G401 (cell line): ENCODE results near the gene LEF1. TPM values are rescaled to one million over a fixed set of nuclear protein-coding genes. Genes with fewer than 3 reads are reported as not detected.
"Not testable (repeated sequence)": the region's sequence is repeated elsewhere in the genome, so short reads cannot be mapped to it uniquely, and the experiment has no call there.

Experiments used
- DNase-seq: peaks from one replicate; pipeline ENCODE4 v3.0.0-alpha.2; 2015; ENCODE audit warnings: low spot score
- in situ Hi-C: cut with HindIII; loops from 2 replicates; pipeline ENCODE4 v1.10.0; 2016; ENCODE audit warnings: low sequenced_read_pairs, mixed read lengths
- total RNA-seq: library from RNA; depleted of rRNA; stranded (reverse); fragments of >200 nt; shearing (Covaris generic); gene quantifications from 2 replicates; pipeline ENCODE4 v1.2.3, GENCODE V29; 2014

The LEF1 gene
- total RNA-seq, 1 experiment from 2014 or later, result not detected

- DNase-seq, result no peak
- in situ Hi-C loops, result no loop called here
Observed at GRCh38 chr4:108087293-108087967, 81.3 kb downstream of the LEF1 start.

DNA sequence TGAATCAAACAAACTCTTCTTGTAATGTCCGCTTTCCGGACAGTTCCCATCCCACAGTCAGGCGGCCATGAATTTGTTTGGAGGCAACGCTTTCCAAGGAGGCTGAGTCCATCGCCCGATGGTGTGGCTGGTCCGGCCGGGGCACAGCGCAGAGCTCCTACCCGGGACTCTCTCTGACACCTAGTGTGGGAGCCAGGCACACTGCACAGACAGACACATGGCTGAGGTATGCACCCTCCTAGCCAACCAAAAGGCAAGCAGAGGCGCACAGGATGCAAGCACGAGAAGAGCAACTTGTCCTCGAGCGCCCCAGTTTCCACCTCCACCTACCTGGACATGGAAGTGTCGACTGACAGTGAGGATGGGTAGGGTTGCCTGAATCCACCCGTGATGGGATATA, 87.5 kb downstream of the LEF1 start:
- in situ Hi-C loops, result no loop called here
- DNase-seq, result no peak

DNA sequence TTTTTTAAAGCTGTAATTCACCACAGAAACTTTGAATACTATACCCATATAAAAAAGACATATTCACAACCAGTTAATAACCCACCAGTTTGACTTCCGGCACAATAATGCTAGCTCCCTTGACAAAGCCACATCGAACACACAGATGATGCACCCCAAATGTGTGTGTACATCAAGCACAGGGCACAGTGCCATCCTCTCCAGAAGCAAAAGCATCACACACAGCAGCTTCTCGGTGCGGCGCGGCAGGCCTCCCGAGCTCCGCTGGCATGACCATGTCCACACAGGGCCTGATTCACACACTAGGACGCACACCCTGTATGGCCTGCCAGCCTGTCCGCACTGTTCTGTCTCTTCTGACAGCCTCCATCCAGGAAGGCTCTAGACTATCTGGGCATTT, 88.0 kb downstream of the LEF1 start:
- DNase-seq, result no peak
- in situ Hi-C loops, result no loop called here

GRCh38 chr4:108078024-108078733, 90.6 kb downstream of the LEF1 start:
- in situ Hi-C loops, result no loop called here

DNA sequence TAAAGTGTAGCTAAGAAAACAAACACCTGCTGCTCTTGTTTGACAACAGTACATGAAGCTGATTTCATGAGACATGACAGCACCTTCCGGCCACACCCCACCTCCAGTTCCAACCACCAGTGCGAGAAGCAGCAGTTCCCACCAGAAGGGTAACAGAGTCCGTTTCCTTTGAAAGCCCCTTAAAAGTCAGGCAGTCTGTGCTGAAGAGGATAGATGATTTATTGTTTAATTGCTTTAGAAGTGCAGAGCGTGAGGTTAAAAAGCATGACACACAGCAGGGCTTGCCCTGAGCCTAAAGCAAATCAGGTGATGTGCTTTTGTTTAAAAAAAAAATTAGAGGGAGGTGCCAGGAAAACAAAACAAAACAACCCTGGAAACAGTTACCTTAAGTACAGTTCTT, 96.4 kb downstream of the LEF1 start:
- no peak for DNase-seq
- in situ Hi-C loops, result no loop called here

More at GRCh38 chr4:108078024-108078733, 90.6 kb downstream of the LEF1 start:
- DNase-seq, result no peak

- no peak for DNase-seq
- in situ Hi-C loops, result no loop called here
Observed at GRCh38 chr4:108070775-108071174, 98.0 kb downstream of the LEF1 start.

DNA sequence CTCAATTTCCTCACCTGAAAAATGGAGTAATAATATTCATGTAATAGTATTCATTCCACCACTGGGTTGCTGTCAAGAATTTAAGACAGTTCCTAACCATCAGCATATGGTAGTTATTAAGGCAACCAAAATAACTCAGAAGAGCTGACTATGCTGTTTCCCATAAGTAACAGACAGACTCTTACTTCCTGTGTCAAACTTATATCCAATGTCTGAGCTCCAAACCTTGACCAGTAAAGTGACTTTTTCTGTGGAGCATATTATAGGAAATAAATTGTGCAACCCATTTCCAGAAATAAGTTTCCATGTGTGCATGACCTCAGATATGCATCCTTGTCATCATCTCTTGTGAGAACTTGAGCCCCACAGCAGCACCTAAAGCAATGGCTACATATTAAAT, 100.3 kb downstream of the LEF1 start:
- in situ Hi-C loops, result no loop called here

GRCh38 chr4:108060686-108061321, 107.9 kb downstream of the LEF1 start:
- no peak for DNase-seq
- in situ Hi-C loops, result no loop called here

More for the DNA sequence above, 100.3 kb downstream of the LEF1 start:
- DNase-seq, result no peak

- DNase-seq, result peak; percentile 15
- in situ Hi-C loops, result no loop called here
Observed at GRCh38 chr4:108060164-108060563, 108.6 kb downstream of the LEF1 start.

DNA sequence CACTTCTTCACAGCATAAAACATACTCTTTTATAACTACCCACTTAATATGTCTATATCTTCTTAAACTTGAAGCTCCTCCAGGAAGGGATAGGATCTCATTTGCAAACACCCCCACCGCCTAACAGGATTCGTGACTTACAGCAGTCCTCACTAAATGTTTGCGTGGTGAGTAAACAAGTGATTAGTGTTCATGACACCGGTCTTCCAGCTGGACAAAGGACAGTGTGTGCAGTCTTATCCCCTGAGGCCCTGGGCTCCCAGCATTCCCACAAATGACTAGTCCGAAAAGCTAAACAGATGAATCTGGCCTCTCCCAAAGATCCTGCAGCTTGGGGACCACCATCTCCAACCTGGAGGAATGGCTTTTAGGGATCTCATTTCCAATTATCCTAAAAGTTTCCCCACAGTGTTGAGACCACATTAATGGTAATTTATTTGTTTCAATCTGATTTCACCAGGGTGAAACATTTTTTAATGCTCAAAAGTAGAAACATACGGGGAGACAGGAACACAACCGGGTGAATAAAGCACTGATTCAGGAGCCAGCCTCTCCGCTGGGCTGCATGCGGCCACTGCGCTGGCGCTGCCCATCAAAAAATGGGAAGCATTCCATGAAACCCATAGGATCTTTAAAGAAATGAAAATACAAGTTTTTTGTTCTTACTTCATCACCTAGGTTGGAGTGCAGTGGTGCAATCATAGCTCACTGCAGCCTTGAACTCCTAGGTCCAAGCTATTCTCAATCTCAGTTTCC, 109.9 kb downstream of the LEF1 start:
- in situ Hi-C loops, result no loop called here
- DNase-seq, result no peak

DNA sequence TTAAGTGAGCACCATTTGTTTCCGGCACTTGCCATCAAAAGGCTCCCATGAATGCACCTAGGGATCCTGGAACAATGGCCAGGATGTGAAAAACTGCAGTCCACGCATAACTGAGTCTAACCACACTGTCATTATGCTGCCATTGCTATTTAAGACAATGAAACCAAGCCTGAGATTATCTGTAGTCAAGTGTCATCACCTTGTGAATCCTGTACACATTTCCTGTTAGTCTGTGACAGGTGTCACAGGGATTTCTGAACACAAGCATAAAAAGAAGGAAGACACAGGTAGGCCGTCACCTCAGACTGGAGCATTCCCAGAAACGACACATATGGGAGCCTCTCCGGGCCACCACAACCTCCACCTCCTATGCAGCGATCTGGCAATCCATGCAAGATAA, 112.3 kb downstream of the LEF1 start:
- in situ Hi-C loops, result no loop called here
- no peak for DNase-seq

DNA sequence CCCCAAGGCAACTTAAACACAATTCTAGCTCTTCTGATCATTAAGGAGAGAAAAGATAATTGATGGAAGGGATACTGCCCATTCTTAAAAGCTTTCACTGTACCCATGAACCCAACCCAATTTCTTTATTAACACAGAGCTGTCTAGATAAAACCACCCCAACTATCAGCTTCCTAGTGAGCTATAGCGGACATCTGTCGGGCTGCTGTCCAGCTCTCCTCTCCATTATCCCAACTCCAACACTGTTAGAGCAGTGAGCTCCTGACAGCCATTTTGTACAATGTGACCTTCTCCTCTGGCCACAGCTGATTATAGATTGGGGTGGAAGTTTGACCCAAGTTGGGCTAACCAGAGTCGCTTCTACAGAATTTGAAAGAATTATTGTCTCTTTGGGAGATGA, 112.9 kb downstream of the LEF1 start:
- in situ Hi-C loops, result no loop called here
- DNase-seq, result no peak

DNA sequence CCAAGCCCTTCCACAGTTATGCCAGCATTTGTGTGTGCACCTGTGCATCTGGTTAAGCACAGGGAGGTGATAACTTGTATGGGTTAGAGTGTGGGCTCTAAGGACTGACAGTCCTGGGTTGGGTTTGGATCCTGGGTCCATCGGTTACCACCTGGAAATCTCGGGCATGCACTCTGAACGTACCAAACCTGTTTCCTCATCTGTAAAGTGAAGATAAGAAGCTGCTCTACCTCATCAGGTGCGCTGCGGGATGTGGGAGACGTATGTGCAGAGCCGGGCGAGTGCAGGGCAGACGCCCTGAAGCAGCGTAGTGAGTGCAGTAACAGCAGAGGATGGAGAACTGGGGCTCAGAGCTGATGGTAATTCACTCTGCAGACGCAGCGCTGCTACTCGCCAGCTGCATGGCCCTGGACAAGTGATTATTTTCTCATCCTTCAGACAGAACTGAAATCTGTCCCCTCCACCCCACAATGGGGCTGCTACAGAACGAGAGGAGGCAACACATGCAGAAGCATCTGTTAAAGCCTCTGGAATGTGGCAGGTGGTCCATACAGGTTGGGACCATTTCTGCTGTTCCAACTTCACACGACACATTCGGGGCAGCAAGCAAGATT, 114.6 kb downstream of the LEF1 start:
- DNase-seq, result no peak
- in situ Hi-C loops, result no loop called here

GRCh38 chr4:108053251-108053711, 115.5 kb downstream of the LEF1 start:
- DNase-seq, result no peak
- in situ Hi-C loops, result no loop called here

- in situ Hi-C loops, result no loop called here
- no peak for DNase-seq
Observed at GRCh38 chr4:108052558-108053120, 116.1 kb downstream of the LEF1 start.

DNA sequence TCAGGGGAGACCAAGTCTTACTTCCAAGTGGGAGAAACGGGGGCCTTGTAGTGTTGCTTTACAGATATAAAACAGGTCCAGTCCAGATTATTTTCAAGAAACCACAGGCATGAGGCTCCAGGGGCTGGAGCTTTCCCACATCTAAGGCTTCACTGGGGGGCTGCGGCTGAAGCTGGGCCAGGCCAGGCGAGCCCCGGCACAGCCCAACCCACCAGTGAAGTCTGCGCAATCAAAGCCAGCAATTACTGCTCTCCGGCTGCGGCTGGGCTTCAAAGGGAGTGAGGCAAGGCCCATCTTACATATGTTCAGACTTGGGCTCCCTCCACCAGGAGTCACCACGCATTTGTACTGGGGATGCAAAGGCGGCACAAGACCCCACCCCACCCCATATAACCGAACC, 117.4 kb downstream of the LEF1 start:
- in situ Hi-C loops, result no loop called here
- DNase-seq, result no peak

GRCh38 chr4:108050166-108051111, 118.3 kb downstream of the LEF1 start:
- in situ Hi-C loops, result not testable (repeated sequence)

DNA sequence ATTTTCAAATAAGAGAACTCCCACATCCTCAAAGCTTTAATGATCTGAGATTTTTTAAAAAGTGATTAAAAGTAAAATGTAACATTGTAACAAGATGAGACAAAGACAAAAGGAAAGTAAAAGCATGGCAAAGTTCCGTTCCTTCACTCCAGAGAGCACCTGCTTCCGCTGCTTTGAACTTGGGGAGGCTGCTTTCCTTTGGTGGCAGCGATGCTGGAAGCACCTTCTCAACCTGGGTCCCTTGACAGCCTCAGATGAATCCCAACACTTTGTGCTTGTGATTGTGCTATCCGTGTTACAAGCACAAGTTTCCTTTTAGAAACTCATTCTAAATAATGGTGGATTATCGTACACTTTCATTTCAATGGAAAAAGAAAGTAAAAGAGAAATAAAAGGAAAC, 119.3 kb downstream of the LEF1 start:
- DNase-seq, result no peak
- in situ Hi-C loops, result no loop called here

More at GRCh38 chr4:108050166-108051111, 118.3 kb downstream of the LEF1 start:
- DNase-seq, result not testable (repeated sequence)
